HG02759 (cell line): ENCODE results near the gene ZFPM1.

ENCODE experiments used
- ATAC-seq: cut with Tn5 transposase; IDR thresholded peaks from one replicate; pipeline ENCODE4 v1.9.1; 2021; ENCODE audit warnings: mild to moderate bottlenecking, moderate library complexity; ENCODE audit not compliant: unreplicated experiment

The ZFPM1 gene

DNA sequence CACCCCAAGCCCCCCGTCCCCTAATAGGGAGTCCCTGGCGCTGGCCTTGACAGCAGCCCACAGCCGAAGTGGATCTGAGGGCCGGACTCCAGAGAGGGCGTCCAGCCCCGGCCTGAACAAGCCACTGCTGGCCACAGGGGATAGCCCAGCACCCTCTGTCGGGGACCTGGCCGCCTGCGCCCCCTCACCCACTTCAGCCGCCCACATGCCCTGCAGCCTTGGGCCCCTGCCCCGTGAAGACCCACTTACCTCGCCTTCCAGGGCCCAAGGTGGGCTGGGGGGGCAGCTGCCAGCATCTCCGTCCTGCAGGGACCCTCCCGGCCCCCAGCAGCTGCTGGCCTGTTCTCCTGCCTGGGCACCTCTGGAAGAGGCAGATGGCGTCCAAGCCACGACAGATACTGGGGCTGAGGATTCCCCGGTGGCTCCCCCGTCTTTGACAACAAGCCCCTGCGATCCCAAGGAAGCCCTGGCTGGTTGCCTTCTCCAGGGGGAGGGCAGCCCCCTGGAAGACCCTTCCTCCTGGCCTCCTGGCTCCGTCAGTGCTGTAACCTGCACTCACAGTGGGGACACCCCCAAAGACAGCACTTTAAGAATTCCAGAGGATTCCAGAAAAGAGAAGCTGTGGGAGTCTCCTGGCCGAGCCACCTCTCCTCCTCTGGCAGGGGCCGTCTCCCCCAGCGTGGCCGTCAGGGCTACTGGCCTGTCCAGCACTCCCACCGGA, 19.3 kb upstream of the ZFPM1 start:
- no peak for ATAC-seq

DNA sequence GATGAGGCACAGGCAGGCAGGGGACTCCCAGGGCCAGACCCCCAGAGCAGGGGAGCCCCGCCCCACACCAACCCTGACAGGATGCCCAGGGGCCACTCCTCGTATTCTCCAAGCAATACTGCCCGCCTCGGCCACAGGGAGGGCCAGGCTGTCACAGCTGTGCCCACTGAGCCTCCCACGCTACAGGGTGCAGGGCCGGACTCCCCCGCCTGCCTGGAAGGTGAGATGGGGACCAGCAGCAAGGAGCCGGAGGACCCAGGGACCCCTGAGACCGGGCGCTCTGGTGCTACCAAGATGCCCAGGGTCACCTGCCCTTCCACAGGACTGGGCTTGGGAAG, 18.8 kb upstream of the ZFPM1 start:
- ATAC-seq, result no peak

DNA sequence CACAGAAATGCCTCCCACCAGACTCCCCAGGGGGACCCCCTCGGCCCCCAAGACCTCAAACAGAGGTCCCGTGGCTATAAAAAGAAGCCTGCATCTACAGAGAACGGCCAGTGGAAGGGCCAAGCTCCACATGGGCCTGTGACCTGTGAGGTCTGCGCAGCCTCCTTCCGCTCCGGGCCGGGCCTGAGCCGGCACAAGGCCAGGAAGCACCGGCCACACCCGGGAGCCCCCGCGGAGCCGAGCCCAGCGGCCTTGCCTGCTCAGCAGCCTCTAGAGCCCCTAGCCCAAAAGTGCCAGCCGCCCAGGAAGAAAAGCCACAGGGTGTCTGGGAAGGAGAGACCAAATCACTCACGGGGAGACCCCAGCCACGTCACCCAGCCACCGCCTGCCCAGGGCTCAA, 18.3 kb upstream of the ZFPM1 start:
- no peak for ATAC-seq

GRCh38 chr16:88435437-88436355, 17.4 kb upstream of the ZFPM1 start:
- ATAC-seq, result no peak

DNA sequence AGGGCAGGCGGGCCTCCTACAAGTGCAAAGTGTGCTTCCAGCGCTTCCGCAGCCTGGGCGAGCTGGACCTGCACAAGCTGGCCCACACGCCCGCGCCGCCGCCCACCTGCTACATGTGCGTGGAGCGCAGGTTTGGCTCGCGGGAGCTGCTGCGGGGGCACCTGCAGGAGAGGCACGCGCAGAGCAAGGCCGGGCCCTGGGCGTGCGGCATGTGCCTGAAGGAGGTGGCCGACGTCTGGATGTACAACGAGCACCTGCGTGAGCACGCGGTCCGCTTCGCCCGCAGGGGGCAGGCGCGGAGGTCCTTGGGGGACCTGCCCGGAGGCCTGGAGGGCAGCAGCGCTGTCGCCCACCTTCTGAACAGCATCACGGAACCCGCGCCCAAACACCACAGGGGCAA, 16.3 kb upstream of the ZFPM1 start:
- no peak for ATAC-seq

DNA sequence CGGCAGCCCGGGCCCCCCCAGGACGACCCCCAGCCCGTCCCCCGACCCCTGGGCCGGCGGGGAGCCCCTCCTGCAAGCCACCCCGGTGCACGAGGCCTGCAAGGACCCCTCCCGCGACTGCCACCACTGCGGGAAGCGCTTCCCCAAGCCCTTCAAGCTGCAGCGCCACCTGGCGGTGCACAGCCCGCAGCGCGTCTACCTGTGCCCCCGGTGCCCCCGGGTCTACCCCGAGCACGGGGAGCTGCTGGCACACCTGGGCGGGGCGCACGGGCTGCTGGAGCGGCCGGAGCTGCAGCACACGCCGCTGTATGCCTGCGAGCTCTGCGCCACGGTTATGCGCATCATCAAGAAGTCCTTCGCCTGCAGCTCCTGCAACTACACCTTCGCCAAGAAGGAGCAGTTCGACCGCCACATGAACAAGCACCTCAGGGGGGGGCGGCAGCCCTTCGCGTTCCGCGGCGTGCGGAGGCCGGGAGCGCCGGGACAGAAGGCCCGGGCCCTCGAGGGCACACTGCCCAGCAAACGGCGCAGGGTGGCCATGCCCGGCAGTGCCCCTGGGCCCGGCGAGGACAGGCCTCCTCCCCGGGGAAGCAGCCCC, 15.6 kb upstream of the ZFPM1 start:
- ATAC-seq, result no peak

- ATAC-seq, result no peak
Measured at GRCh38 chr16:88438084-88438870, 14.8 kb upstream of the ZFPM1 start.

DNA sequence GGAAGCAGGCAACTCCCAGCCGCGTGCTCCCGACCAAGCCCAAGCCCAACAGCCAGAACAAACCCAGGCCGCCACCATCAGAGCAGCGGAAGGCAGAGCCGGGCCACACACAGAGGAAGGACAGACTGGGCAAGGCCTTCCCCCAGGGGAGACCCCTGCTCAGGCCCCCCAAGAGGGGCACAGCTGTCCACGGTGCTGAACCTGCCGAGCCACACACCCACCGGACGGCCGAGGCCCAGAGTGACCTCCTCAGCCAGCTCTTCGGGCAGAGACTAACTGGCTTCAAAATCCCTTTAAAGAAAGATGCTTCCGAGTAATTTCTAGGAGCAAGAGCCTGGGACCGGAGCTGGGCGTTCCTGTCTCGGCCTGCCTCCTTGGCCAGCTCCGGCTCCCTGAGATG, 14.1 kb upstream of the ZFPM1 start:
- ATAC-seq, result no peak

GRCh38 chr16:88439706-88440105, 13.4 kb upstream of the ZFPM1 start:
- ATAC-seq, result no peak

DNA sequence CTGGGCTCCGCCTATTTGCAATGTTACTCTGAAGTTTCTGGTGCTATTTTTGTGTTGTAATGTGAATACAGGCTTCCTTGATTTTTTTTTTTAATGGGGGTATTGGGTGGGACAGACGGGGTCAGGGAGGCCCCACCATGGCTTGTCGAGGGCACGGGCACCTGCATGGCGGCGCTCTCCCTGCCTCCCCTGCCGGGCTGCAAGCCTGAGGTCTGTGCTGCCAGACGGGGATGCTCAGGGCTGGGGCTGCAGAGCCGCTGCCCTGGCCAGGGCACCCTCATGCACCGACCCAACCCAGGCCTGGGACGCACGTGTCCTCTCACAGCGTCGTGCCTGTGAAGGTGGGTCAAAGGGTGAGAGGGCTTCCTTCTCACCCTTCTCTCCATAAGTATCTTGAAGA, 13.0 kb upstream of the ZFPM1 start:
- no peak for ATAC-seq

GRCh38 chr16:88440686-88441405, 12.2 kb upstream of the ZFPM1 start:
- no peak for ATAC-seq

- ATAC-seq, result no peak
Measured at GRCh38 chr16:88441460-88441859, 11.6 kb upstream of the ZFPM1 start.

DNA sequence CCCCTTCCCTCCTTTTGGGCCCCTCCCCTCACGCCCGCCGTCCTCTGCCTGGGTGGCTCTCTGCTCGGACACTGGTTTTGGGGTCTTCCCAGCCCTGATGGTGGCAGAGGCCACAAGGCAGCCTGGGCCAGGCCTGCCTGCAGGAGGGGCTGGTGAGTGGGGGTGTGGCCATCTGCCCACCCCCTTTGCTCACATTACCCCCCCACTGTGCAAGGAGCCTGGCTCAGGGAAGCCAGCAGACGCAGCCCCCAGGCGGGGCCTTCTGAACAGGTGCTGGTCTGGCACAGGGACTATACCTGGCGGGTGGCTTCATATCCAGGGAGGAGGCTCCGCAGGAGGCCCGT, 10.7 kb upstream of the ZFPM1 start:
- ATAC-seq, result no peak

- ATAC-seq, result peak; percentile 65
Measured at GRCh38 chr16:88442727-88443576, 10.1 kb upstream of the ZFPM1 start.

- ATAC-seq, result no peak
Measured at GRCh38 chr16:88444826-88445582, 8.1 kb upstream of the ZFPM1 start.

DNA sequence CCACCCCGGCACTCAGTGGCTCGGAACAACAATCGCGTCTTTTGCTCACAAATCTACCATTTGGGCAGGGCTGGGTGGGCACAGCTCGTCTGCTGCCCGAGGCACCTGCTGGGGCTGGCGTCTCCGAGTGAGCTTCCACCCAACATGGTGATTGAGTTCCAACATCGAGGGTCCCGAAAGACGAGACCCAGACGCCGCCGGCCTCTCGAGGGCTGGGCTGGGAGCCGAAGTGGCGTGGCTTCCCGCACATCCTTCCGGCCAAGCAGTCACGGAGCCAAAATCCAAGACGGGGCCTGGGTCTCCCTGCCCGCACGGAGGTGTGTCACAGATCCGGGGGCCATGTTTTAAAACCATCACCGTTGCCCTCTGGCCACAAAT, 7.5 kb upstream of the ZFPM1 start:
- ATAC-seq, result no peak

GRCh38 chr16:88446061-88446460, 7.0 kb upstream of the ZFPM1 start:
- ATAC-seq, result no peak

DNA sequence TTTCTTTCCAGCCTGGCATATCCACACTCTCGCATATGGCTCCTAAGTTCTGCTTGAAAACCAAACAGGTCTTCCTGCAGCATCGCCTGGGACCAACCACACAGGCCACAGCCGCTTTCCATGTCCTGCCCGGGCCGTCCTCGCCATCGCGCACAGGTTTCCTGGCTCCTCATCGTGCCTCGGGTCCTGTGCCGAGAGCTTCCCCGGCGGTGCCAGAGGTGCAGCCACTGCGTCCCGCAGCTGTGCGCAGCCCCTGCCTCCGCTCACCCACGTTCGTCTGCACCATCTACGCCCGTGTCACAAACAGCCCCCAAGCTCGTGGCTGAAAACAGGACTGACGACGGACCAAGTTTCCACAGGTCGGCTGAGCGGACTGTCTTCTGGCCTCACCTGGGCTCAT, 6.3 kb upstream of the ZFPM1 start:
- ATAC-seq, result no peak

DNA sequence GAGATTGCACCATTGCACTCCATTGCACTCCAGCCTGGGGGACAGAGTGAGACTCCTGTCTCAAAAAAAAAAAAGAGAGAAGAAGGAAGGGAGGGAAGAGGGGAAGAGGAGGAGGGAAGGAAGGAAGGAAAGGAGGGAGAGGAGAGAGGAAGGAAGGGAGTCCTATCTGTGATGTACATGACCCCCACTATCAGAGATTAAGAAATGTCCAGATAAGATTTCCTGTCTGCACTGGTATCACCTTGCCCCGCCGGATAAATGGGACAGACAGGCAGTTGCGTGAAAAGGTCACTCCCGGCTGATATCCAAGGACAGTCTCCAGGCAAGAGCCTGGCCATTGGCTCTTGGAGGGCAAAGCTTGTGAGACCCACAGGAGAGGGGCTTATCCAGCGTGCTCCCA, 5.2 kb upstream of the ZFPM1 start:
- no peak for ATAC-seq
